GM23338 (cell line): ENCODE results near the gene MACO1.
"Not testable (repeated sequence)": the region's sequence is repeated elsewhere in the genome, so short reads cannot be mapped to it uniquely, and the experiment has no call there.

Experiments used
- CTCF ChIP-seq, 2 experiments: fragments of 200-600 bp in 1 of 2; sonication (generic) in 1 of 2; conservative IDR thresholded peaks; 2 replicates each; pipeline versions ENCODE4 v1.5.1 to v1.6.1; 2016 to 2017; ENCODE audit warnings: antibody characterized with exemption in 2 of 2, low read depth in 2 of 2, mild to moderate bottlenecking in 2 of 2, moderate library complexity in 1 of 2
- ETS1 ChIP-seq: IDR thresholded peaks from 2 replicates; pipeline ENCODE4 v1.6.1; 2016; ENCODE audit warnings: antibody characterized with exemption
- EZH2 ChIP-seq: fragments of 200-600 bp; sonication (generic); IDR thresholded peaks from one replicate; pipeline ENCODE4 v1.8.0; 2017; ENCODE audit warnings: antibody characterized with exemption, mild to moderate bottlenecking, low read depth; ENCODE audit not compliant: unreplicated experiment
- EZH2phosphoT487 ChIP-seq: fragments of 200-600 bp; sonication (generic); IDR thresholded peaks from one replicate; pipeline ENCODE4 v1.8.1; 2018; ENCODE audit warnings: antibody characterized with exemption; ENCODE audit not compliant: unreplicated experiment
- POLR2AphosphoS5 ChIP-seq: IDR thresholded peaks from 2 replicates; pipeline ENCODE4 v1.6.1; 2016; ENCODE audit warnings: antibody characterized with exemption, low read depth
- REST ChIP-seq: IDR thresholded peaks from one replicate; pipeline ENCODE4 v1.6.1; 2018; ENCODE audit warnings: antibody characterized with exemption; ENCODE audit not compliant: unreplicated experiment

- TF ChIP-seq CTCF (conservative IDR thresholded peaks at IDR 0.05; ENCODE audit: low read depth in 2 of 2); EZH2; POLR2AphosphoS5; REST; EZH2phosphoT487; ETS1: not testable (repeated sequence)
Observed at GRCh38 chr1:25414157-25414556, 16.5 kb upstream of the MACO1 start.
